ENCODE results near the gene PEAK1.

PEAK1 gene

GRCh38 chr15:77266708-77267386, 153.1 kb downstream of the PEAK1 start:
- Histone ChIP-seq H3K27ac (ENCODE audit: low read depth, low read length) (no peak overlapping the region), H3K9ac (ENCODE audit: low read length) (no peak overlapping the region), H4K20me1 (ENCODE audit: low read depth, low read length) (no peaks in the 10 kb centered on the region), H3K9me2 (replicated peaks; ENCODE audit: insufficient read depth, low read length) (no peaks in the 10 kb centered on the region), H3K79me2 (ENCODE audit: insufficient read depth, low read length) (no peaks in the 10 kb centered on the region), H3K27me3 (ENCODE audit: low read length) (no peaks in the 10 kb centered on the region), H2AFZ (ENCODE audit: low read depth, low read length, severe bottlenecking) (no peak overlapping the region), H3K4me2 (ENCODE audit: low read depth, low read length, poor library complexity, severe bottlenecking) (no peak overlapping the region), H3K36me3 (ENCODE audit: low read length) (no peaks in the 10 kb centered on the region), H3K4me3 (ENCODE audit: insufficient read depth, low read length, poor library complexity, severe bottlenecking) (no peak overlapping the region), H3K9me3 (ENCODE audit: insufficient read depth, low read length) (no peaks in the 10 kb centered on the region), H3F3A (ENCODE audit: insufficient read depth) (no peaks in the 10 kb centered on the region)
- no peak for TF ChIP-seq CTCF (IDR thresholded peaks at IDR 0.05; ENCODE audit: insufficient read depth, low read length, poor library complexity, severe bottlenecking)
- TF ChIP-seq EZH2phosphoT487 (conservative IDR thresholded peaks at IDR 0.05; ENCODE audit: low read length), result no peak

- Histone ChIP-seq H3F3A (ENCODE audit: insufficient read depth) (no peaks in the 10 kb centered on the region), H2AFZ (ENCODE audit: low read depth, low read length, severe bottlenecking) (no peak overlapping the region), H3K9ac (ENCODE audit: low read length) (no peak overlapping the region), H3K36me3 (ENCODE audit: low read length) (no peaks in the 10 kb centered on the region), H3K4me2 (ENCODE audit: low read depth, low read length, poor library complexity, severe bottlenecking) (no peak overlapping the region), H3K9me3 (ENCODE audit: insufficient read depth, low read length) (no peaks in the 10 kb centered on the region), H3K9me2 (replicated peaks; ENCODE audit: insufficient read depth, low read length) (no peaks in the 10 kb centered on the region), H3K79me2 (ENCODE audit: insufficient read depth, low read length) (no peaks in the 10 kb centered on the region), H3K27ac (ENCODE audit: low read depth, low read length) (no peak overlapping the region), H3K27me3 (ENCODE audit: low read length) (no peaks in the 10 kb centered on the region), H4K20me1 (ENCODE audit: low read depth, low read length) (no peaks in the 10 kb centered on the region), H3K4me3 (ENCODE audit: insufficient read depth, low read length, poor library complexity, severe bottlenecking) (no peak overlapping the region)
- TF ChIP-seq CTCF (IDR thresholded peaks at IDR 0.05; ENCODE audit: insufficient read depth, low read length, poor library complexity, severe bottlenecking) (no peak), EZH2phosphoT487 (conservative IDR thresholded peaks at IDR 0.05; ENCODE audit: low read length) (no peak)
Measured at GRCh38 chr15:77255385-77255784, 164.5 kb downstream of the PEAK1 start.

DNA sequence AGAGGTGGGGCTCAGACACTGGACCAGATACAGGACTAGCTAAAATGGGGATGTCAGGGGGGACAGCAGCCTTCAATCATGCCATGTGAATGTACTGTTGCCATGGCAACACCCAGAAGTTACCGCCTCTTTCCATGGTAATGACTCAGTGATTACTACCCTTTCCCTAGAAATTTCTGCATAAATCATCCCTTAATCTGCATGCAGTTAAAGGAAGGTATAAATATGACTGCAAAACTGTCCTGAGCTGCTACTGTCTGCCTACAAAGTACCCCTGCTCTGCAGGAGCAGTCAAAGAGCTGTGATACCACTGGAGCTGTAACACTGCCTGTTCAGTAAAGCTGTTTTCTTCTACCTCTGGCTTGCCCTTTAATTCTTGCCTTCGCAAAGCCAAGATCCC, 168.2 kb downstream of the PEAK1 start:
- no peak overlapping the region for H2AFZ ChIP-seq (ENCODE audit: low read depth, low read length, severe bottlenecking)
- no peaks in the 10 kb centered on the region for H3F3A ChIP-seq (ENCODE audit: insufficient read depth)
- H4K20me1 ChIP-seq (ENCODE audit: low read depth, low read length), result no peaks in the 10 kb centered on the region
- no peaks in the 10 kb centered on the region for H3K27me3 ChIP-seq (ENCODE audit: low read length)
- TF ChIP-seq CTCF (IDR thresholded peaks at IDR 0.05; ENCODE audit: insufficient read depth, low read length, poor library complexity, severe bottlenecking) (no peak), EZH2phosphoT487 (conservative IDR thresholded peaks at IDR 0.05; ENCODE audit: low read length) (no peak)
- no peaks in the 10 kb centered on the region for H3K9me2 ChIP-seq (replicated peaks; ENCODE audit: insufficient read depth, low read length)
- no peaks in the 10 kb centered on the region for H3K9me3 ChIP-seq (ENCODE audit: insufficient read depth, low read length)
- no peaks in the 10 kb centered on the region for H3K79me2 ChIP-seq (ENCODE audit: insufficient read depth, low read length)
- no peak overlapping the region for H3K4me3 ChIP-seq (ENCODE audit: insufficient read depth, low read length, poor library complexity, severe bottlenecking)
- H3K36me3 ChIP-seq (ENCODE audit: low read length), result no peaks in the 10 kb centered on the region
- no peak overlapping the region for H3K27ac ChIP-seq (ENCODE audit: low read depth, low read length)
- H3K9ac ChIP-seq (ENCODE audit: low read length), result no peak overlapping the region
- H3K4me2 ChIP-seq (ENCODE audit: low read depth, low read length, poor library complexity, severe bottlenecking), result no peak overlapping the region

All from SU-DHL-6 (cell line).